AG08395 (cell line): ENCODE data around the gene CMIP.
A peak's percentile ranks its signal among the peaks of the same experiment; 100 is the strongest.
"Not testable (repeated sequence)": the region's sequence is repeated elsewhere in the genome, so short reads cannot be mapped to it uniquely, and the experiment has no call there.

Experiments
- DNase-seq: peaks from one replicate; pipeline ENCODE4 v3.0.0; 2012; ENCODE audit warnings: mixed read lengths, low spot score

Gene CMIP

GRCh38 chr16:81421536-81421935 is 23.1 kb upstream of the CMIP start:
- DNase-seq = no peak

DNA sequence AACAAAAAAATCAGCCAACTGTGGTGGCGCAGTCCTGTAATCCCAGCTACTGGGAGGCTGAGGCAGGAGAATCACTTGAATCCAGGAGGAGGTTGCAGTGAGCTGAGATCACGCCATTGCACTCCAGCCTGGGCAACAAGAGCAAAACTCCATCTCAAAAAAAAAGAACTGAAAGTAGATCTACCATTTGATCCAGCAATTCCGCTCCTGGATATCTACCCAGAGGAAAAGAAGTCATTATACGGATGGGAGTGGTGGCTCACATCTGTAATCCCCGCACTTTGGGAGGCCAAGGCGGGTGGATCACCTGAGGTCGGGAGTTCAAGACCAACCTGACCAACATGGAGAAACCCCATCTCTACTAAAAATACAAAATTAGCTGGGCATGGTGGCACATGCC is 22.5 kb upstream of the CMIP start:
- DNase-seq = not testable (repeated sequence)

DNA sequence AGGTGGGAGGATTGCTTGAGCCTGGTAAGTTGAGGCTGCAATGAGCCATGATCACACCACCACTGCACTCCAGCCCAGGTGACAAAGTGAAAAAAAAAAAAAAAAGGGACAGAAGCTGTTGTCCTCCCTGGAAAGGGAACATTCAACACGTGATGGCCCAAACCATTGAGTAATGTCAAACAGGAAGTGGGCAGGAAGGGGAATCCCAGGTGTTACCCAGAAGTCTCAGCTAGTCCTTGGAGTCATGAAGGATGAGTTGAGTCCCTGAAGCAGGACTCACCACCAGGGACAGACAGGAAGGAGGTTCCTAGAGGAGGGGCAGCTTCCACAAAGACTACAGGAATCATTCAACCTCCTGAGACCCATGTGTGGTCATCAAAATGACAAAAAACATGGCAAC is 19.8 kb upstream of the CMIP start:
- DNase-seq = no peak

DNA sequence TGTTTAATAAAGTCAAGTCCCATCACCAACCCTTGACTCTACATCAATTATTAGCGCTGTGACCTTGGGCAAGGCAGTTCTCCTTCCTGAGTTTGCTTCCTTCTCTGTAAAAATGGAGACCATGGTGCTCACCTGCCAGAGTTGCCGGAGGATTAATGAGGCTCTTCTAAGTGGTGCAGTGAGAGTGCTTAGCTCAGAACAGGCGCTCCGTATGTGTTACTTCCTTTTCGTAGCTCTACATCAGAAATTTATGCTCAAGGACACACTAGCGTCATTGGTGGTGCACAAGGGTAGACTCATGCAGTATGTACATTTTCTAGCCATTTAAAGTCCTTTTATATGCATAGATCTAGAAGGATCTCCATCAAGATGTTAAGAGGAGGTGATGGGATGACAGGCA is 17.4 kb upstream of the CMIP start:
- DNase-seq = no peak

GRCh38 chr16:81429045-81429521 is 15.5 kb upstream of the CMIP start:
- DNase-seq = peak; percentile 67

- peak; percentile 60 for DNase-seq
Measured at GRCh38 chr16:81431554-81432353, 12.9 kb upstream of the CMIP start.

GRCh38 chr16:81432937-81433557 is 11.6 kb upstream of the CMIP start:
- DNase-seq = no peak

DNA sequence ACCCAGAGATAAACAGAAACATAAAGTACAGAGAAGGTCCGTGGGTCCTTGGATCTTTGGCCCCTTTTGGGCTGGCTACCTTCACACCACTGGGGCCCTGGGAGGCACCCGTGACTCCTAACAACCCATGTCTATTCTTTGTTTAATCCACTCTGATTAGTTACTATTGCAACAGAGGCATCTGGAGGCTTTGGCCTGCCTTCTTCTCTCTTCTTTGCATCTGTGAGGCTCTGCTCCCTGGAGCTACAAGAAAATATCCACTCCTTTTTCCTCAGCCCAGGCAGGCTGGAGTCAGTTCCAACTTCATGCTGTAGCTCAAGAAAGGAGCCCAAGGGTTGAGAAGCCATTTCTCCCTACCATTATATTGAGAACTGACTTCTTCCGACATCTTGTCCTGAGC is 9.5 kb upstream of the CMIP start:
- no peak for DNase-seq

GRCh38 chr16:81435567-81435966 is 9.0 kb upstream of the CMIP start:
- no peak for DNase-seq

GRCh38 chr16:81436386-81436785 is 8.2 kb upstream of the CMIP start:
- no peak for DNase-seq

DNA sequence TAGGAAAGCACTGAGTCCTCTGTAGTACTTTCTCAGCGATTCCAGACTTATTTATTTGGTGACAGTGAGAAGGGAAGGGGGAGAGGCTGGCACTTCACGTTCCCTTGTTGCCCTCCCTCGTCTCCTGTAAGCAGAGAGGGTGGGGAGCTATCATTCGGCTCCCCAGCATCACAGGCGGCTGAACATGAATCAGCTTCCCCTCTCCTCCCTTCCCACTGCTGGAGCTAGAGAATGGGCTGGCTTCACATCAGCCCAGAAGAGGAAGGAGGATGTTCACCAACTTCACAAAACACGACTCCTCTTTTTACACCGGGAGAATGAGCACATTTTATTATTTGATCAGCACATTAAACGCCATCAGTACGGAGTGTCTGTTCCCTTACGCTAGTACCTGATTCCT is 6.7 kb upstream of the CMIP start:
- no peak for DNase-seq

- no peak for DNase-seq
Measured at GRCh38 chr16:81440888-81441761, 3.5 kb upstream of the CMIP start.

- DNase-seq = no peak
Measured at GRCh38 chr16:81442220-81442915, 2.2 kb upstream of the CMIP start.

GRCh38 chr16:81442916-81443687 is 1.5 kb upstream of the CMIP start:
- no peak for DNase-seq

- no peak for DNase-seq
Measured at GRCh38 chr16:81443688-81444447, 740 bp upstream of the CMIP start.

GRCh38 chr16:81445143-81445961 is 744 bp downstream of the CMIP start:
- peak; percentile 50 for DNase-seq

GRCh38 chr16:81445966-81446906 is 1.6 kb downstream of the CMIP start:
- DNase-seq = peak; percentile 58

GRCh38 chr16:81446907-81447268 is 2.3 kb downstream of the CMIP start:
- DNase-seq = no peak
